ENCODE measurements around the gene DNAH17.

The DNAH17 gene

DNA sequence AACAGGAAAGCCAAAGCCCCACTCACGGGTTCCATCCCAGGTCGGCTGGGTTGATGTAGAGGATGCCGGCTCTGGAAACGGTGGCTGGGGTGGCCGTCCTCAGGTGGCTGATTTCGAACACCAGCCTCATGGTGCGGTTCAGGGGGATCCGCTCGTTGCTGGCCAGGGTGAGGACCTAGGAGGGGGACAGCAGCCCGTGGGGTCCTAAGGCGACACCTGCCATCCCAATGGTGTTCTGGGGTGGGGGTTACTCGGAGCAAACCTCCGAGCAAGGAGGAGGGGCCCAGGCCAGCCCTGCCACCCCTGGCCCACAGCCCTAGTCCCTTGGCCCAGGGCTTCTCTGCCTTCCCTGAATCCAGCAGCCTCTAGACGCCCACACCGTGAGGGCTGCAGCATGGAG lies 86.5 kb downstream of the DNAH17 start:
- Histone ChIP-seq H3K9ac (no peak overlapping the region), H3K9me3 (ENCODE audit: control insufficient read depth, low read length) (no peaks in the 10 kb centered on the region), H3K4me1 (no peaks in the 10 kb centered on the region), H3K4me2 (ENCODE audit: low read length) (no peak overlapping the region), H3K36me3 (ENCODE audit: control insufficient read depth, insufficient read depth, low read length) (no peaks in the 10 kb centered on the region), H2AFZ (no peak overlapping the region), H3K27me3 (ENCODE audit: control insufficient read depth, insufficient read depth, low read length) (no peaks in the 10 kb centered on the region), H3K27ac (no peak overlapping the region), H3K79me2 (no peaks in the 10 kb centered on the region), H3K4me3 (ENCODE audit: low read depth, low read length) (no peak overlapping the region)
- TF ChIP-seq CTCF (IDR thresholded peaks at IDR 0.05), result no peak

DNA sequence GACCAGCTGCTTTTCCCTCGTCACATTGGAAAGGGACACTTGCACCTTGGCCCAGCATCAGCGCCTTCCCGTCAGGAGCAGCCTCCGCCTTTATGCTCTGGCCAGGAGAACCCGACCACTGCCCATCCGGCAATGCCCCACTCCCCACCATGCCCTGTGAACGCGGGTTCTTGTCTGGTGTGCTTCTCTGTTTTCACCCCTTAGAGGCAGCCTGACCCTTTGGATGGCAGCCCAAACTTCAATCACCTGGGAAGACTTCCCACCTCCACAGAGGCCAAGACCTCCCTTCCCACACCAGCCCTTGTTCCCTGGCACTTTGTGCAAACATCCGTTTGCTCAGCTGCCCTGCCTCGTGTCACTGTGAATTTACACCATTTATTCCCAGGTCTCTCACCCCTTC lies 87.0 kb downstream of the DNAH17 start:
- no peaks in the 10 kb centered on the region for H3K36me3 ChIP-seq (ENCODE audit: control insufficient read depth, insufficient read depth, low read length)
- no peak overlapping the region for H3K4me2 ChIP-seq (ENCODE audit: low read length)
- H3K79me2 ChIP-seq, result no peaks in the 10 kb centered on the region
- no peak for TF ChIP-seq CTCF (IDR thresholded peaks at IDR 0.05)
- H3K9ac ChIP-seq, result no peak overlapping the region
- no peak overlapping the region for H3K27ac ChIP-seq
- no peaks in the 10 kb centered on the region for H3K9me3 ChIP-seq (ENCODE audit: control insufficient read depth, low read length)
- no peak overlapping the region for H2AFZ ChIP-seq
- no peak overlapping the region for H3K4me3 ChIP-seq (ENCODE audit: low read depth, low read length)
- H3K4me1 ChIP-seq, result no peaks in the 10 kb centered on the region
- H3K27me3 ChIP-seq (ENCODE audit: control insufficient read depth, insufficient read depth, low read length), result no peaks in the 10 kb centered on the region

GRCh38 chr17:78488867-78489634 lies 88.1 kb downstream of the DNAH17 start:
- H3K9ac ChIP-seq, result no peak overlapping the region
- no peak overlapping the region for H3K4me3 ChIP-seq (ENCODE audit: low read depth, low read length)
- no peaks in the 10 kb centered on the region for H3K79me2 ChIP-seq
- TF ChIP-seq CTCF (IDR thresholded peaks at IDR 0.05), result no peak
- H3K4me2 ChIP-seq (ENCODE audit: low read length), result no peak overlapping the region
- H3K36me3 ChIP-seq (ENCODE audit: control insufficient read depth, insufficient read depth, low read length), result no peaks in the 10 kb centered on the region
- H3K27me3 ChIP-seq (ENCODE audit: control insufficient read depth, insufficient read depth, low read length), result no peaks in the 10 kb centered on the region
- no peak overlapping the region for H3K27ac ChIP-seq
- no peaks in the 10 kb centered on the region for H3K9me3 ChIP-seq (ENCODE audit: control insufficient read depth, low read length)
- no peaks in the 10 kb centered on the region for H3K4me1 ChIP-seq
- H2AFZ ChIP-seq, result no peak overlapping the region

DNA sequence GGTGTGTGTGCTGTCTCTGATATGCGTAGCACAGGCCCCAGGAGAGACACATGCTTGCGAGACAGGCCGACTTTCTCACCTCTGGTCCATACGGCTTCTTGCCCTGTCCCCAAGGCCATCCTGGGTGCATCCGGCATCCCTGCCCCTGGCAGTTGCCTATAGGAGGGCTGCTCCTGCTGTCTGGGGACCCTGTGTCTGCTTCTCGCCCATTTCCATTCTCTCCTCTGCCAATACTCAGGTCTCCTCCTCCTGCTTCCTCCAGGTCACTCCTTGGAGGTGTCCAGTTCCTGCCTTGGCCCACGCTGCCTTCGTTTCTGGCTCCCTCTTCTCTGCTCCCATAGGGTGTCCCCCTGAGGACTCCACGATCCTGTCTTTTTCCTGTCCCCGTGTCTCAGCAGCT lies 89.0 kb downstream of the DNAH17 start:
- Histone ChIP-seq H3K27ac (no peak overlapping the region), H3K9ac (no peak overlapping the region)

More for the DNA sequence above, 89.0 kb downstream of the DNAH17 start:
- Histone ChIP-seq H3K4me2 (ENCODE audit: low read length) (no peak overlapping the region), H3K79me2 (no peaks in the 10 kb centered on the region), H3K27me3 (ENCODE audit: control insufficient read depth, insufficient read depth, low read length) (no peaks in the 10 kb centered on the region), H2AFZ (no peak overlapping the region), H3K4me3 (ENCODE audit: low read depth, low read length) (no peak overlapping the region), H3K36me3 (ENCODE audit: control insufficient read depth, insufficient read depth, low read length) (no peaks in the 10 kb centered on the region), H3K9me3 (ENCODE audit: control insufficient read depth, low read length) (no peaks in the 10 kb centered on the region), H3K4me1 (no peaks in the 10 kb centered on the region)
- TF ChIP-seq CTCF (IDR thresholded peaks at IDR 0.05), result no peak
